NOMO-1 treated with DMSO at 0.1 percent for 48 hours (cell line): ENCODE data around the gene ZNF146.
"Not testable (repeated sequence)": the region's sequence is repeated elsewhere in the genome, so short reads cannot be mapped to it uniquely, and the experiment has no call there.

Source experiments
- DNase-seq: peaks from one replicate; lab custom pipeline; 2025; ENCODE audit not compliant: unreplicated experiment; lab: John Stamatoyannopoulos, UW

Gene ZNF146

GRCh38 chr19:36233626-36234025, 18.7 kb downstream of the ZNF146 start:
- not testable (repeated sequence) for DNase-seq

DNA sequence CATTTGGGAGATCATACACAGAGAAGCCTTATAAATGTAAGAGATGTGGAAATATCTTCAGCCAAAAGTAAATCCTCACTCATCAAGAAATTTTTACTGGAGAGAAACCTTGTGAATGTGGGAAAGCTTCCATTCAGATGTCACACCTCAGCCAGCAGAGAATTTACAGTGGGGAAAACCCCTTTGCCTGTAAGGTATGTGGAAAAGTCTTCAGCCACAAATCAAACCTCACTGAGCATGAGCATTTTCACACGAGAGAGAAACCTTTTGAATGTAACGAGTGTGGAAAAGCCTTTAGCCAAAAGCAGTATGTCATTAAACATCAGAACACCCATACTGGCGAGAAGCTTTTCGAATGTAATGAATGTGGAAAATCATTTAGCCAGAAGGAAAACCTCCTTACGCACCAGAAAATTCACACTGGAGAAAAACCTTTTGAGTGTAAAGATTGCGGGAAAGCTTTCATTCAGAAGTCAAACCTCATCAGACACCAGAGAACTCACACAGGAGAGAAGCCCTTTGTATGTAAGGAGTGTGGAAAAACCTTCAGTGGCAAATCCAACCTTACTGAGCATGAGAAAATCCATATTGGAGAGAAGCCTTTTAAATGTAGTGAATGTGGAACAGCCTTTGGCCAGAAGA, 21.5 kb downstream of the ZNF146 start:
- no peak for DNase-seq

GRCh38 chr19:36236946-36237310, 22.0 kb downstream of the ZNF146 start:
- DNase-seq = no peak

GRCh38 chr19:36244066-36244465, 29.2 kb downstream of the ZNF146 start:
- no peak for DNase-seq

DNA sequence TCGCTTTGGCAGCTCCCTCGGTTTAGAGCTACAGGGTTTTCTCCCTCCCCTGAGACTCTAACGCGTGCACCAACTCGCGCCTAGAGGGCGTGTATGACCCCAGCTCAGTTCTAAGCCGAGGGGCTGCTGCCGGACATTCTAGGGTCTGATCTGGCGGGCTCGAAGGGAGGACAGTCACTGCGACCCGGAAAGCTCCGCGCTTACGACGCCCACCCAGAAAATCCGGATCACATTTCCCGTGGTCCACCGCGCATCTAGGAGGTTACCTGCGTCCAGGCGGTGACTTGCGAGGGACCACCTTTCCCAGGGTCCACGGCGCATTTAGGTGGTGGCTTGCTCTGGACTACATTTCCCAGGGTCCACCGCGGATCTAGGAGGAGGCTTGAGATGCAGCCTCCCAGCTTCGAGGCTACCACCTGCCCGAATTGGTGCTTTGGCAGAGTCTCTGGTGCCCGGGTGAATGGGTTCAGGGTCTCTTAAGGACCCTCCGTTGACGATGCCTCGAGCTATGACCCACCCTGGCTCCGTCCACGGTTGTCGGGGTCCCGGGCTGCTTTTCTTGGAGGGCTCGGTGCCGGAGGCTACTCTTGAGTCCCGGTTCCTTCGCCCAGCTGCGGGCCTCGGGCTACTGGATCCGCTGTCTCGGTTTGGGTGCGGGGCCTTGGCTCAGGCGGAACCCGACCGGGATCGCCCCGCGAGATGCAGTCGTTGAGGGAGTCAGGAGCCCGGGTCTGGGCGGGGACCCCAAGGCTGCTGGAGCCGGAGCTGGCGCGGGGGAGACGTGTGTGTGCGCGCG, 30.5 kb downstream of the ZNF146 start:
- DNase-seq = no peak

DNA sequence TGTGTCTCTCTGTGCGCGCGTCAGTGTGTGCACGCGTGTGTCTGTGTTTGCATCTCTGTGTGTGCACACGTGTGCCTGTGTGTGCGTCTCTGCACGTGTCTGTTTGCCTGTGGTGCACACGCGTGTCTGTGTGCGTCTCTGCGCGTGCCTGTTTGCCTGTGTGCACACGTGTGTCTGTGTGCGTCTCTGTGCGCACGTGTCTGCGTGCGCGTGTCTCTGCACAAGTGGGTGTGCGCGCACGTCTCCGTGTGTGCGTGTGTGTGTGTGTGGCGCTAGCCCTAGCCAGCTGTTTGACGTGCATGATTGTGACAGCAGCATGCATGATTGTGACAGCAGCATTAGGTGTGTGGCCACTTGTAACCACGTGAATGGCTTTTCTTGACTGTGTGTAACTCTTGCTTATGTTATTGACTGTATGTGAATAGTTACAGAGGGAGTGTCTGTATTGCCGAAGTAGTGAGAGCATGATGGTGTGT, 31.1 kb downstream of the ZNF146 start:
- no peak for DNase-seq

- no peak for DNase-seq
These were observed 37.1 kb downstream of the ZNF146 start for GRCh38 chr19:36252047-36252446.

DNA sequence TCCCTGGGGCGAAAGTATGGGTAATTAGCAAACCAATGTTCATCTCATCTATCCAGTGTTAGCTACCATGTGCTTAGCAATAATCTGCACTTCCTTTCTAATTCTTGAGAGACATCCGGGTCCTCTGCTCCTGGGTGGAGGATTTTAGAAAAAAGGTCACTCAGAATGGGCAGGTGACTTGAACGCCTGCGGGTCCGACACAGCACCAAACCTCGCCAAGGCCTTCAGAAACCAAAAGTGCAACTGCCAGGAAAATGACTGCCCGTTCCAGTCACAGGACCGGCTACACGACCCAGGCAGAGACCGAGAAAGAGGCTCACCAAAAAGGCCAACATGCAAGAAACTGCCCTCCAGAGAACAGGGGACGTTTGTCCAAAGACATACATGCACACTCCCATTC, 39.9 kb downstream of the ZNF146 start:
- DNase-seq = no peak

DNA sequence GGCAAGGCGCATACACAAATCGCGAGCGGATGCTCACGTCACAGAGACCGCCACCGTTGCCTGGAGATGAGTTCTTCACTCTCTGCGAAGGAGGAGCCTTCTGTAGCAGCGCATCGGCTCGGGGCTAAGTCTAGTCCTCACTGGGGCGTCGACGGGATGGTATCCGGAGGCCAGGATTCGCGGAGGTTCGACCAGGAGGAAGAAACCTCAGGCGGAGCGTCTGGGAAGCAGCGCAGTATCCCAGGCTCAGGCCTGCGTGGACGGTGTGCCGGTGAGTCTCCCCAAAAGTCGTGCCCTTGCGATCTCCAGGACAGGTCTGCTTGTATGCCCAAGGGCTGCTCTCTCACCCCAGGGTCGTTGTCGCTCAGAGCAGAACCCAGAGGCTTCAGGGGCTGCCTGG, 40.4 kb downstream of the ZNF146 start:
- DNase-seq = no peak

DNA sequence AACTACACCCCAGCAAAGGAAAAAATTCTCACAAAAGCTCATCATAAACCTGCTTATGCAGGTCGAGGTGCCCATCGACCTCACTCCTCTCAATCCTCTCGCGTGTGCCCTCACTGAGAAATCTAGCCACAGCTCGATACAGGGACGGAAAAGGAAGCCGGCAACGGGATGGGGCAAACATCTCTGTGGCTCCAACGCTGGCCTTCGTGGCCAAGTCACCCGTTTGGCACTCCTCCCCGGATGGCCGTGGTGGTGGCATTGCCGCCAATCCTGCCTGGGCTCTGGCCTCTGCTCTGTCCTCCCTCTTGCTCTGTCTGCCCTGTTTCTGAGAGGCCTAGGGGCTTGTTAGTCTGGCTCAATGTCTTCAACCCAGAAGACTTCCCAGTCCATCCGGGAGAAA, 41.2 kb downstream of the ZNF146 start:
- no peak for DNase-seq

DNA sequence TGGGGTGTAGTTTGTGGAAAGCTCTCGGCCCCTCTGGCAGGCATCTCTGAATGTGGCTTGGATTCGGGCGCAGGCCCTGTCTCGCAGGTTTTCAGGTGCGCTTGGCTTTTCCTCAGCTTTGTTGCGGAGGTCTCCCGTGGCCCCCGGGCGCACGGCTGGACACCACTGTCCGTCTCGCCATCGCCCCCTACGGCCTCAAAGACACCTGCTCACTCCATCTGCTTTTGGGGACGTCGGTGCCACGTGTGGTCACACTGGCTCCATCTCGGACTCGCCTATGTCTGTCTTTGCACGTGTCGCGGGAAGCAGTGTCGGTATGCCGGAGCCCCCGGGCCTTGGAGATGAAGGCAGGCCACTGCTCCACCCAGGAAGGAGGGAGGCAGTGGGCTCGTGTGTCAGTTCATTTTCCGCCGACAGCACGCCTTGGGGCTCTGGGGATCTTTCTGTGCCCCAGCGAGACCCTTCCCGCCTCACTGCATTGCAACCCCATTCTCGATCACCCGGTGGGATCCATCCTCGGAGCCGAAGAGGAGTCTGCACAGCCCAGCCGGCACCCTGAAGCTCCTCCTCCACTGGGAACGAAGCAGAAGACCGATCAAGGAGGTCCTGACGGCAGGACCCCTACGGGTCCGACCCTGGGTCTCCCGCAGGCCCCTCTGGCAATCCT, 42.1 kb downstream of the ZNF146 start:
- no peak for DNase-seq

DNA sequence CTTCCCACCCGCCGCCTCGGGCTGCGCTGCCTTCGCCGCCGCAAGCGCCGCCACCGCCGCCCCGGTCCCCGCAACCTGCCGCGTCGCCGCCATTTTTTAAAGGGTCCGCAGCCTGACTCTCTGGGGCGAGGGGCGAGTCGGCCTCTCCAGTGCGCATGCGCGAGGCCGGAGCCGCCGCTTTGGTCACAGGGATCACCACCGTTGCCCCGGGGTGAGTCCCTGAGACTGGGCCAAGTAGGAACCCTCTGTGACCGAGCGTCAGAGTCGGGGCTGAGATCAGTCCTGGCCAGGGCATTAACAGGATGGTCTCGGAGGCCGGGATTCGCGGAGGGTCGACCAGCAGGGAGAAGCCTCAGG, 42.6 kb downstream of the ZNF146 start:
- no peak for DNase-seq

DNA sequence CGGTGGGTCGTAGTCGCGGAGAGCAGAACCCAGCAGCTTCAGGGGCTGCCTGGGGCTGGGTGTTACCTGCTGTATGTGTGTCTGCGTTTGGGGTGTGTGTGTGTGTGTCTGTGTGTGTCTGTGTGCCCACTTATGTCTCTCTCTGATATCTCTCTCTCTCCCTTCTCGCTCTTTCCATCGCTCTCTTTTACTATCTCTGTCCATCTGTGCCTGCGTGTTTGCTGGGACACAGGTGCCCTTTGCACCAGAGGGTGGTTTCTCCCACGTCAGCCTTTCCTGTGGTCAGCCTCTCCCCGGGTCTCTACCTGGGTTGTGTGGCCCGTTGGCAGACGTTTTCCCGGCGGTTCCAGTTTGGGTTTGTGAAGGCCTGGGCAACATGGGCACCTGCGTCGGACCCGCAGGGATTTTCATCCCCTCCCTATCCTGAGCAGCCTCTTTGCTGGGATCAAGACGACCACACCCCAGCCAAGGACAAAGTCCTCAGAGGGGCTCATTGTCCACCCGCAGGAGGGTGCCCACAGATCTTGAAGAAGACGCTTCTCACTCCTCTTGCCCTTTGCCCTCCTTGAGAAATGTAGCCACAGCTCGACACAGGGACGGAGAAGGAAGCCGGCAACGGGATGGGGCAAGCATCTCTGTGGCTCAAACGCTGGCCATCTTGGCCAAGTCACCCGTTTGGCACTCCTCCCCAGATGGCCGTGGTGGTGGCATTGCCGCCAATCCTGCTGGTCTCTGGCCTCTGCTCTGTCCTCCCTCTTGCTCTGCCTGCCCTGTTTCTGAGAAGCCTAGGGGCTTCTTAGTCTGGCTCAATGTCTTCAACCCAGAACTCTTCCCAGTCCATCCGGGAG, 43.3 kb downstream of the ZNF146 start:
- no peak for DNase-seq

- DNase-seq = no peak
These were observed 44.3 kb downstream of the ZNF146 start for GRCh38 chr19:36259211-36259610.

DNA sequence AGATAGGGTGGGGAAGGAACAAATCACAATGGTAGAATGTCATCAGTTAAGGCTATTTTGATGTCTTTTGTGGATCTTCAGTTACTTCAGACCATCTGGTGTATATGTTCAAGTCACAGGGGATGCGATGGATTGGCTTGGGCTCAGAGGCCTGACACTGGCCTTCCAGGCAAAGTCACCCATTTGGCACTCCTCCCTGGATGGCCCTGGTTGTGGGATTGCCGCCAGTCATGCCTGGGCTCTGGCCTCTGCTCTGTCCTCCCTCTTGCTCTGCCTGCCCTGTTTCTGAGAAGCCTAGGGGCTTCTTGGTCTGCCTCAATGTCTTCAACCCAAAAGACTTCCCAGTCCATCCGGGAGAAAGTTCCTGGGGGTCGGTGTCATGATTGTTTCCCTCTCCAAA, 50.2 kb downstream of the ZNF146 start:
- DNase-seq = no peak

DNA sequence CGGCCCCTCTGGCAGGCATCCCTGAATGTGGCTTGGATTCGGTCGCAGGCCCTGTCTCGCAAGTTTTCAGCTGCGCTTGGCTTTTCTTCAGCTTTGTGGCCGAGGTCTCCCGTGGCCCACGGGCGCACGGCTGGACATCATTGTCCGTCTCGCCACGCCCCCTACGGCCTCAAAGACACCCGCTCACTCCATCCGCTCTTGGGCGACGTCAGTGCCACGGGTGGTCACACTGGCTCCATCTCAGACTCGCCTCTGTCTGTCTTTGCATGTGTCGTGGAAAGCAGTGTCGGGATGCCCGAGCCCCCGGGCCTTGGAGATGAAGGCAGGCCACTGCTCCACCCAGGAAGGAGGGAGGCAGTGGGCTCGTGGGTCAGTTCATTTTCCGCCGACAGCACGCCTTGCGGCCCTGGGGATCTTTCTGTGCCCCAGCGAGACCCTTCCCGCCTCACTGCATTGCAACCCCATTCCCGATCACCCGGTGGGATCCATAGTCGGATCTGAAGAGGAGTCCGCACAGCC, 51.0 kb downstream of the ZNF146 start:
- DNase-seq = no peak

DNA sequence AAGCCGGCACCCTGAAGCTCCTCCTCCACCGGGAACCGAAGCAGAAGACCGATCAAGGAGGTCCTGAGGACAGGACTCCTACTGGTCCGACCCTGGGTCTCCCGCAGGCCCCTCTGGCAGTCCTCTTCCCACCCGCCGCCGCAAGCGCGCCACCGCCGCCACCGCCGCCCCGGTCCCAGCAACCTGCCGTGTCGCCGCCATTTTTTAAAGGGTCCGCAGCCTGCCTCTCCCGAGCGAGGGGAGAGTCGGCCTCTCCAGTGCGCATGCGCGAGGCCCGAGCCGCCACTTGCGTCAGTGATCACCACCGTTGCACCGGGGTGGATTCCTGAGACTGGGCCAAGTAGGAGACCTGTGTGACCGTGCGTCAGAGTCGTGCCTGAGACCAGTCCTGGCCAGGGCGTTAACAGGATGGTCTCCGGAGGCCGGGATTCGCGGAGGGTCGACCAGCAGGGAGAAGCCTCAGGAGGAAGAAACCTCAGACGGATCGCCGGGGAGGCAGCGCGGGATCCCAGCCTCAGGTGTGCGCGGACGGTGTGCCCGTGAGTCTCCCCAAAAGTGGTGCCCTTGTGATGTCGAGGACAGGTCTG, 51.6 kb downstream of the ZNF146 start:
- DNase-seq = no peak

- DNase-seq = no peak
These were observed 52.3 kb downstream of the ZNF146 start for GRCh38 chr19:36267061-36267845.

GRCh38 chr19:36268081-36268480, 53.2 kb downstream of the ZNF146 start:
- DNase-seq = not testable (repeated sequence)

- not testable (repeated sequence) for DNase-seq
These were observed 53.7 kb downstream of the ZNF146 start for GRCh38 chr19:36268591-36268990.
